Sigmoid colon (tissue), 4 donors: ENCODE data around the gene GJC2.

Source experiments
- CTCF ChIP-seq, 4 experiments: fragments of 450-650 bp in 3 of 4; fragments of 200-600 bp in 1 of 4; IDR thresholded peaks; one replicate each; pipeline ENCODE4 v1.5.1; 2016 to 2019; ENCODE audit warnings: antibody characterized with exemption in 4 of 4, mild to moderate bottlenecking in 3 of 4, moderate library complexity in 2 of 4
- EP300 ChIP-seq, 4 donors: sonication (generic); formaldehyde crosslinking; IDR thresholded peaks; one replicate each; pipeline ENCODE4 v1.6.1; 2017; ENCODE audit warnings: antibody characterized with exemption in 4 of 4
- POLR2A ChIP-seq, 2 donors: fragments of 450-650 bp; IDR thresholded peaks; one replicate each; pipeline ENCODE4 v1.6.1; 2016; ENCODE audit warnings: antibody characterized with exemption in 2 of 2, mild to moderate bottlenecking in 2 of 2, moderate library complexity in 2 of 2
- POLR2AphosphoS5 ChIP-seq, 4 donors: sonication (generic); formaldehyde crosslinking; IDR thresholded peaks; one replicate each; pipeline ENCODE4 v1.6.1; 2017; ENCODE audit warnings: antibody characterized with exemption in 4 of 4

DNA sequence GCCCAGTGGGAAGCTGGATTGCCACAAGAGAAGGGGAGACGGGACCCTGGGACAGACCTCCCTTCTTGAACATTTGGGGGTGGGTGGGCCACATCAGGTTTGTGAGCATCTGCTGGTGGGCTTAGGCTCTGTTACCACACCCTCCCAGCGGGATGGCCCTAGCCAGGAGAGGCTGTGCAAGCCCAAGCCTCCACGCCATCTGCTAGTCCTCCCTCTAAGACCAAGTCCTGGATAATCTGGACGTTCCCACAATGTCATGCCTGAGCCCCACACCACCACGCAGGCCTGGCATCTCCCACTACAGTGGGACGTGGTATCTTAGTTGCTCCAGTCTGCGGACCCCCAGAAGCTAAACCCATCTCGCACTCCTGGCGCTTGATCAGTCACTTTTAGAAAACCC, 12.1 kb downstream of the GJC2 start:
- TF ChIP-seq CTCF (IDR thresholded peaks at IDR 0.05): no peak
- TF ChIP-seq POLR2AphosphoS5 (IDR thresholded peaks at IDR 0.05): no peak
- TF ChIP-seq EP300 (IDR thresholded peaks at IDR 0.05): no peak
- TF ChIP-seq POLR2A (IDR thresholded peaks at IDR 0.05): no peak
